ENCODE results near the gene GTPBP6.

GRCh38 chrX:261167-261918 lies 57.3 kb downstream of the GTPBP6 start:
- TF ChIP-seq CTCF (IDR thresholded peaks at IDR 0.05 in 2 of 3, conservative IDR thresholded peaks at IDR 0.05 in 1 of 3; ENCODE audit: borderline replicate concordance in 1 of 3, insufficient read depth in 1 of 3, low read depth in 2 of 3, low read length in 2 of 3) (no peak), REST (IDR thresholded peaks at IDR 0.05; ENCODE audit: low read depth) (no peak), MAX (IDR thresholded peaks at IDR 0.05) (no peak), EZH2 (IDR thresholded peaks at IDR 0.05) (no peak), POLR2AphosphoS5 (IDR thresholded peaks at IDR 0.05; ENCODE audit: low read depth, low read length) (peak; percentile 18; the same call in 1 of the 2 replicates)

Measured in HCT116 (cell line).